Stimulated activated CD8-positive, alpha-beta memory T cell treated with anti-CD3 and anti-CD28 coated beads, Interleukin-7, amount 100 ng/mL, for 4 hours (primary cell): Measurements from ENCODE around the gene FLAD1.
A peak's percentile ranks its signal among the peaks of the same experiment; 100 is the strongest.
"Not testable (repeated sequence)": the region's sequence is repeated elsewhere in the genome, so short reads cannot be mapped to it uniquely, and the experiment has no call there.

Source experiments
- DNase-seq, 2 donors: peaks; one replicate each; pipeline ENCODE4 v3.0.0-alpha.2; 2020; ENCODE audit warnings: low read depth in 2 of 2

FLAD1 gene

GRCh38 chr1:154967331-154967950, 15.7 kb upstream of the FLAD1 start:
- DNase-seq = no peak

DNA sequence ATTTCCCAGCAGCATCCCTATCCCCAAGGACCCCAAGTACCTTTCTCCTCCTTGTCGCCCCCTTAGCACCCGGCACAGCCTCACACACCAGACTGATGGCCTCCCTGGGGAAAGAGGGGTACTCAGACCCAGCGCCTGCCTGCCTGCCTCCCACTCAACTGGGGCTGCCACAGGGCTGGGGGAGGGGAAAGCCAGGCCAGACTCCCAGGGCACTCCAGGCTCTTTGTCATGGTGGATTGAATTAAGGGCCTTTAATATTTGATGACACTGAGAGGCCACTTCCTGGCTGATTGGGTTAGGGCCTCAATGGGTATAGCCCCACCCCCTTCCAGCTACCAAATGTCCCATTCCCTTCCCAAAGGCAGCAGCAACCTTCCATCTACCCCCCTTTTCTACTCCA, 14.4 kb upstream of the FLAD1 start:
- DNase-seq = no peak

GRCh38 chr1:154969246-154969645, 13.9 kb upstream of the FLAD1 start:
- DNase-seq = no peak

GRCh38 chr1:154969860-154970452, 13.2 kb upstream of the FLAD1 start:
- DNase-seq = no peak

- no peak for DNase-seq
Measured at GRCh38 chr1:154970631-154971340, 12.4 kb upstream of the FLAD1 start, which contains the start of gene SHC1. Gene SHC1 (minus strand): TSS chr1:154970747. CDS start chr1:154970526, 221 bp downstream.

GRCh38 chr1:154971341-154971998, 11.7 kb upstream of the FLAD1 start:
- no peak for DNase-seq

- DNase-seq = no peak
Measured at GRCh38 chr1:154972213-154972516, 11.0 kb upstream of the FLAD1 start.

DNA sequence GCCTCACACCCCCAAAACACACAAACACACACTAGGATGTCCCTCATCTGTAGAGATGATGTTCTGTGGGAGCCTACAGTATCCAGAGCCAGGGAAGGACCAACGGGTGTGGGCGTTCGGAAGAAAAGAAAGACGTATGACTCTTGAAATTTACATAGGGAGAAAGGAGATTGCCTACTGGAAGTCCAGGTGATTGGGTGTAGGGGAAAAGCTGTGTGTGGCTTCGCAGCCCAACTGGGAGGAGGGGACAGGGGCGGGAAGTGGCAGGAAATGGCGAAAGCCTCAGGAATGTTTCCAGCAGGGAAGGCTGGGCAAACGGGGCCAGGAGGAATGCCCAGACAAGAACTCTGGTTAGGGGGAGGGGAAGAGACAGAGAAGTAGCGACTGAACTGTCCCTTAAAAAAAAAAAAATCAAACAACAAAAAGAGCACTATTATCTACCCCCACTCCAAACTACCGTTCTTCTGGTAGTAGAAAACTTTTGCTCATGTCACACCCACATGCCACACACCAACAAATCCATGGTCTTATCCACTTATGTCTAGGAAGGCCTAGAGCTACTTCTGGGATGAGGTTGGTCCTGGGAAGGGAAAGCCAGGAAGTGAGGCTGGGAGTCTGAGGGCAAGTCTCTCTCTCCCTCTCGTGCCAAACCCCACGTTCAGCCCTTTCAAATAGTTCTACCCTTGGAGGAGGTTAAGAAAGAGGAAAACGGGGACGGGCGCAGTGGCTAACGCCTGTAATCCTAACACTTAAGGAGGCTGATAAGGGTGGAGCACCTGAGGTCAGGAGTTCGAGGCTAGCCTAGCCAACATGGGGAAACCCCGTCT, 10.4 kb upstream of the FLAD1 start:
- no peak for DNase-seq

GRCh38 chr1:154973344-154974101, 9.6 kb upstream of the FLAD1 start:
- peak; percentile 80 to 84 for DNase-seq

- DNase-seq = peak; percentile 92 to 97
Measured at GRCh38 chr1:154974102-154974807, 8.9 kb upstream of the FLAD1 start, which contains the start of gene CKS1B. Gene CKS1B (plus strand): TSS chr1:154974681. CDS start chr1:154974746, 65 bp downstream.

DNA sequence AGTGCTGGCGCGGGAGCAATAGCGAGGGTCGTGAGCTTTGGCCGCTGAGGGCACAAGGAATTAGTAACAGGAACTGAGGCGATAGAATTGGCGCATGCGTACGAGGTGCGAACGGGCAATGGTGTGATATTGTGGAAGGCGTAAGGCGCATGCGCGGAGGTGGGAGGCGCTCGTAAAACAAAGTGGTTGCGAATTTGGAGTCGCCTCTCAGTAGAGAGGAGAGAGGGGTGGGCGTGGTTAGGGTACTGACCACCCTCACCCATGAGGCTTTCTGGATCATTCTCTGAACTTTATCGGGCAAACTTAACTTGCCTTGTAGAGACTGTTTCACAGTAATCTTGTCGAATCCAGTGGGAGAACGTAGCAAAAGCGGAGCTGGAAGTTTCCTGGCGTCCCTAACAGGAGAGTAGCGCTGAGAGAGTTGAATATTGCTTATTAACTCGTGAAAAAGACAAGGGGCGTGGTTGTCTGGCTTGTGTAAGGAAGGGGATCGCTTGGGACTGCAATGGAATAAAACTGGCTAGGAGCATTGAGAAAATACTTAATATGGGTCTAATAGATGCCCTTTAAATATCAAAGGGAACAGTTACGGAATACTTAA, 8.2 kb upstream of the FLAD1 start:
- peak; percentile 90 to 91 for DNase-seq

DNA sequence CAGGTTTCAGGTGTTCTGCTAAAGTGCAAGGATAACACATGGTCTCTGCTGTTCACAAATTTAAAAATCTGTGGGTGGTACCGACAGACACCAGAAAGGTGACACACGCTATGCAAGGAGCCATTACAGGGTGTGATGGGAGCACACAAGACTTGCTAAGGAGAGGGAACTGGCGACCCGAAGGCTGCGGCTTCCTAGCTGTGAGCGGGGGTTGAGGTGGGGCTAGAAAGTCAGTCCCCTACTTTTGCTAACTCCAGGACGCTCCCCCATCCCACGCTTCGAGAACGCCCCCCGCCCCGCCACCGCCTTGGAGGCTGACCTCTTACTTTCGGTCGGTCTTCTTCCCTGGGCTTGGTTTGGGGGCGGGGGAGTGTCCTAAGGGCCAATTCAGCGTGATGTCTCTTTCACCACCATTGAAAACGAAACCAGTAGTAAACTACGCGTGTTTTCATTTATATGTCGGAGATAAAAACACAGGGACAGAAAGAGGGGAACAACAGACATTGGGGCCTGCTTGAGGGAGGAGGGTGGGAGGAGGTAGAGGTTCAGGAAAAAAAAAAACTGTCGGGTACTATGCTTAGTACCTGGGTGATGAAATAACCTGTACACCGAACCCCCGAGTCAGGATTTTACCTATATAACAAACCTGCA, 7.6 kb upstream of the FLAD1 start:
- DNase-seq = peak; percentile 27 to 55

DNA sequence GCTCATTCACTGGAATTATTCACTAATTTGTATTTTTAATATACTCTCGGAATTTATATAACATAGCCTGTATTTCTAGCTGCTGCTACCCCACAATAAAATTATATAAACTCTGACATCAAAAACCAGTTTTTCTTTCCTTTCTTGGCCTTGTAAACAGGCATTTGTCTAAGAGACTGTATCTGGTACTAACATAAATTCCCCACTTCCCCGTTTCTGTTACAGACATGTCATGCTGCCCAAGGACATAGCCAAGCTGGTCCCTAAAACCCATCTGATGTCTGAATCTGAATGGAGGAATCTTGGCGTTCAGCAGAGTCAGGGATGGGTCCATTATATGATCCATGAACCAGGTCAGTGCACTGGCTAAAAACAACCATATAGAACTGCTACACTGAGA, 5.4 kb upstream of the FLAD1 start:
- DNase-seq = not testable (repeated sequence)

- no peak for DNase-seq
Measured at GRCh38 chr1:154978360-154978759, 4.8 kb upstream of the FLAD1 start.

- no peak for DNase-seq
Measured at GRCh38 chr1:154982341-154982740, 803 bp upstream of the FLAD1 start.

GRCh38 chr1:154983776-154984466, 777 bp downstream of the FLAD1 start:
- DNase-seq = no peak

GRCh38 chr1:154986736-154987135, 3.6 kb downstream of the FLAD1 start:
- DNase-seq = not testable (repeated sequence)

GRCh38 chr1:154987326-154987725, 4.2 kb downstream of the FLAD1 start:
- no peak for DNase-seq
